Measurements from ENCODE around the gene POU5F1. TPM values are rescaled to one million over a fixed set of nuclear protein-coding genes. Genes with fewer than 3 reads are reported as not detected.

The POU5F1 gene
- total RNA-seq, 1 experiment from 2014 or later = 5.7 TPM

- DNase-seq = no peak
- Histone ChIP-seq H3K4me3 (no peak overlapping the region), H3K4me1 (peaks cover 20% of the 10 kb centered on the region), H3K9me3 (replicated peaks) (no peaks in the 10 kb centered on the region), H3K36me3 (0 out of 2 replicates have a peak, but pooled peaks cover 6% of the 10 kb centered on the region), H3K27ac (no peak overlapping the region; the same call in 1 of the 2 replicates), H3K27me3 (no peaks in the 10 kb centered on the region)
Measured at GRCh38 chr6:31144970-31145340, 25.5 kb downstream of the POU5F1 start.

DNA sequence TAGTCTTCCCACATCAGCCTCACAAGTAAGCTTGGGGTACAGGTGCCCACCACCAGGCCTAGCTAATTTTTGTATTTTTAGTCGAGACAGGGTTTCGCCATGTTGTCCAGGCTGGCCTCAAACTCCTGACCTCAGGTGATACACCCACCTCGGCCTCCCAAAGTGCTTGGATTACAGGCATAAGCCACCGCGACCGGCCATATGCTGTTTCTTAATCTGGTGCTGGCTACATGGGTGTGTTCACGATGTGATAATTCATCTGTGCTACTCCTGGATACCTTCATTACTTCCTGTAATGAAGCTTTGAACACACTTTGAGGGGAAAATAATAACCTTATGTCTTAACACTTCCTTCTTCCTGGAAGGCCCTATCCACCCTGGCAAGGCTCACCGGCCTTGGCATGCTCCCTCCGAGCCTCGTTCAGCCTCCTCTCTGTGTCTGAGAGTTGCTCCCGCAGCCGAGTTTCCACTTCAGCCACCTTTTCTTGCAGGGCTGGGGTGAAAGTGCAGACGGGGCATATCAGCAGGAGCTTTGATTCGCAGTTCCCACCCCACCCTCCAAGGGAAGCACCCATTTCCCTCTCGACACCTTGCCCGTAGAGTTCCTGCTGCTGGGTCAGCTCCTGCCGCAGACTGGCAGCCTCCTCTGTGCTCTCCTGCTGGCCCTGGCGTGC is 26.0 kb downstream of the POU5F1 start:
- Histone ChIP-seq H3K36me3 (0 out of 2 replicates have a peak, but pooled peaks cover 6% of the 10 kb centered on the region), H3K27ac (peak overlapping the region; percentile 30; the same call in 1 of the 2 replicates), H3K27me3 (no peaks in the 10 kb centered on the region), H3K4me3 (no peak overlapping the region), H3K4me1 (peaks cover 20% of the 10 kb centered on the region), H3K9me3 (replicated peaks) (no peaks in the 10 kb centered on the region)
- no peak for DNase-seq

GRCh38 chr6:31143148-31143547 is 27.3 kb downstream of the POU5F1 start:
- Histone ChIP-seq H3K4me3 (no peak overlapping the region), H3K27ac (no peak overlapping the region; the same call in 1 of the 2 replicates), H3K9me3 (replicated peaks) (no peaks in the 10 kb centered on the region), H3K4me1 (peaks cover 20% of the 10 kb centered on the region), H3K27me3 (no peaks in the 10 kb centered on the region), H3K36me3 (0 out of 2 replicates have a peak, but pooled peaks cover 6% of the 10 kb centered on the region)
- no peak for DNase-seq

DNA sequence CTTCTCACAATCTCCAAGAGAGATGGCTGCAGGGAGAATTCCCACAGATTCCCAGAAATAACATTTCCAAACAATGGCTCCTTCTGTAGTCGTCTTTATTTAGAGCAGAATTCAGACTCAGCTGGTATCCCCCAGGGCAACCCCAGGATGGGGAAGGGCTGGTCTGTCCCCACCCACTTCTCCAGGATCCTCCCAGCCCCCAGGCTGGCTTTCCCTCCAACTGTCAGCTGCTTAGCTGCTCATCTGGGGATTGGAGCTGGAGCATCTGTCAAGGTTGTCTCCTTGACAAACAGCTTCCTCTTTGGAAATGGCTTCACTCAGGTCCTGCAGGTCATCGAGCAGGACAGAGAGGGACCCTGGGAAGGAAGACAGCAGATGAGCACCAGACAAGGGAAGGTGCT is 28.1 kb downstream of the POU5F1 start:
- peaks cover 23% of the 10 kb centered on the region for H3K4me1 ChIP-seq
- 0 out of 2 replicates have a peak, but pooled peaks cover 6% of the 10 kb centered on the region for H3K36me3 ChIP-seq
- H3K4me3 ChIP-seq = no peak overlapping the region
- H3K27me3 ChIP-seq = no peaks in the 10 kb centered on the region
- H3K9me3 ChIP-seq (replicated peaks) = no peaks in the 10 kb centered on the region
- peak overlapping the region; percentile 61 for H3K27ac ChIP-seq
- peak; percentile 89 to 92 for DNase-seq

DNA sequence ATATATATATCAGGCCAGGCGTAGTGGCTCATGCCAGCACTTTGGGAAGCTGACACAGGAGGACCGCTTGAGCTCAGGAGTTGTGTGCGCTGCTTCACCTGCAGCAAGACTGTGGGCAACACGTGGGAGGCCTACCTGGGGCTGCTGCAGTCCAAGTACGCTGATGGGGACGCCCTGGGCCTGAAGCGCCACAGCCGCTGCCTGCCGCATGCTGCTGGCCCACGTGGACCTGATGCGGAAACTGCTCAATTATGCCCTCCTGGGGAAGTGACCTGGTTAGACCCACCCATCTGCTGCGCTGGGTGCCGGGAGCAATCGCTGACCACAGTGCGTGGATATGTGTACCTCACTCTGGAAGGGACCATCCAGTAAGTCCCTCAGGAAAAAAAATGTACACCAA is 29.8 kb downstream of the POU5F1 start:
- 0 out of 2 replicates have a peak, but pooled peaks cover 6% of the 10 kb centered on the region for H3K36me3 ChIP-seq
- no peak for DNase-seq
- H3K4me1 ChIP-seq = peaks cover 23% of the 10 kb centered on the region
- H3K4me3 ChIP-seq = no peak overlapping the region
- H3K9me3 ChIP-seq (replicated peaks) = no peaks in the 10 kb centered on the region
- H3K27me3 ChIP-seq = no peaks in the 10 kb centered on the region
- no peak overlapping the region for H3K27ac ChIP-seq

GRCh38 chr6:31139599-31139998 is 30.9 kb downstream of the POU5F1 start:
- Histone ChIP-seq H3K27ac (no peak overlapping the region), H3K4me3 (no peak overlapping the region), H3K9me3 (replicated peaks) (no peaks in the 10 kb centered on the region), H3K4me1 (peaks cover 22% of the 10 kb centered on the region), H3K27me3 (no peaks in the 10 kb centered on the region), H3K36me3 (0 out of 2 replicates have a peak, but pooled peaks cover 6% of the 10 kb centered on the region)
- no peak for DNase-seq

DNA sequence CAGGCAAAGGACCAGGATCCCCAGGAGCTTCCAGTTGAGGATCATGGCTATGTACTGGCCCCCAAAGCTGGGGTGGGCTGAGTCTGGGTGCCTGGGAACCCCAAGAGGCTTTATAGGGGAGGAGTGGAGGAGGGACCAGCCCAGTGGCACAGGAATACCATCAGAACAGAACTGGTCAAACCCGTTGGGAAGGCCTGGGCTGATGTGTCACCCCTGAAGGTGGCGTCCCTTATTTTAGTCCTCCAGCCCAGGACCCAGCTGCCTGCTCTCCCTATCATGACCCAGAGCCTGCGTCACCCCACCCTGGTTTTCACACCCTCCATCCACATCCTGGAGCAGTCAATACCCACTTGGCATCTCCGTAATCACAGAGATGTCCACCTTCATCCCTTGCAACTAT is 31.5 kb downstream of the POU5F1 start, which contains the start of gene PSORS1C2:
Gene PSORS1C2 (minus strand): TSS at position 85 of the 400 bp plus-strand sequence. CDS start 40 bp downstream, at position 45.
- H3K27me3 ChIP-seq = no peaks in the 10 kb centered on the region
- H3K27ac ChIP-seq = no peak within 1 kb of the TSS
- H3K4me3 ChIP-seq = no peak within 1 kb of the TSS
- H3K4me1 ChIP-seq = peaks cover 18% of the 10 kb centered on the region
- H3K9me3 ChIP-seq (replicated peaks) = no peaks in the 10 kb centered on the region
- no peak for DNase-seq
- H3K36me3 ChIP-seq = no peaks in the 10 kb centered on the region

DNA sequence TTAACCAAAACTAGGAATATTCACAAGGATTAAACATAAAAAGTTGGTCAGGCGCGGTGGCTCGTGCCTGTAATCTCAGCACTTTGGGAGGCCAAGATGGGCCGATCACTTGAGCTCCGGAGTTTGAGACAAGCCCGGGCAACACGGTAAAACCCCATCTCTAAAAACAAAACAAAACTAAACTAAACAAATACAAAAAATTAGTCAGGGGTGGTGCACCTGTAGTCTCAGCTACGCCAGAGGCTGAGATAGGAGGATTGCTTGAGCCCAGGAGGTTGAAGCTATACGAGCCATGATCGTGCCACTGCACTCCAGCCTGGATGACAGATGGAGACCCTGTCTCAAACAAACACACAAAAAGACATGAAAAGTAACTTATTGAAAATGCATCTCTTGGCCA is 34.8 kb downstream of the POU5F1 start:
- Histone ChIP-seq H3K4me3 (no peak overlapping the region), H3K27me3 (no peaks in the 10 kb centered on the region), H3K27ac (no peak overlapping the region), H3K4me1 (peaks cover 3% of the 10 kb centered on the region; the same call in 1 of the 2 replicates), H3K36me3 (no peaks in the 10 kb centered on the region), H3K9me3 (replicated peaks) (no peaks in the 10 kb centered on the region)
- no peak for DNase-seq

DNA sequence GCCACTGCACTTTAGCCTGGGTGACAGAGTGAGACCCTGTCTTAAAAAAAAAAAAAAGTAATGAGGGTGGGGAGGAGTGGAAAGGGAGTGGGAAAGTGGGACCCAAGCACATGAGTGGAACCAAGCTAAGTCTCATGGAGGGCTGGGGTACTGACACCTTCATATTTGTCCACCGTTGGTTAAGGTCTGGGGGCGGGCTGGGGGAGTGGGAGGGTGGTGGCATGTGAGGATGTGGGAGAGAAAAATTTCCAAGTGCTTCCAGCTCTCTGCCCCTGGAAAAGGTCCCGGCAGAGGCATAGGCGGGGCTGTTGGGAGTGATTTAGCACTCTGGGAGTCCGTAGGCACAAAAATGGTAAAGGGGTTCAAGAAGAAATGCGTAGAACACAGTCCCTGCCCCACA is 37.7 kb downstream of the POU5F1 start:
- Histone ChIP-seq H3K4me1 (peaks cover 2% of the 10 kb centered on the region; the same call in 1 of the 2 replicates), H3K36me3 (no peaks in the 10 kb centered on the region), H3K9me3 (replicated peaks) (no peaks in the 10 kb centered on the region), H3K27me3 (no peaks in the 10 kb centered on the region), H3K27ac (no peak overlapping the region), H3K4me3 (no peak overlapping the region)
- no peak for DNase-seq

GRCh38 chr6:31131595-31131994 is 38.9 kb downstream of the POU5F1 start:
- H3K4me3 ChIP-seq = no peak overlapping the region
- no peaks in the 10 kb centered on the region for H3K27me3 ChIP-seq
- no peaks in the 10 kb centered on the region for H3K9me3 ChIP-seq (replicated peaks)
- no peak overlapping the region for H3K27ac ChIP-seq
- peaks cover 5% of the 10 kb centered on the region for H3K4me1 ChIP-seq
- DNase-seq = no peak
- H3K36me3 ChIP-seq = no peaks in the 10 kb centered on the region

DNA sequence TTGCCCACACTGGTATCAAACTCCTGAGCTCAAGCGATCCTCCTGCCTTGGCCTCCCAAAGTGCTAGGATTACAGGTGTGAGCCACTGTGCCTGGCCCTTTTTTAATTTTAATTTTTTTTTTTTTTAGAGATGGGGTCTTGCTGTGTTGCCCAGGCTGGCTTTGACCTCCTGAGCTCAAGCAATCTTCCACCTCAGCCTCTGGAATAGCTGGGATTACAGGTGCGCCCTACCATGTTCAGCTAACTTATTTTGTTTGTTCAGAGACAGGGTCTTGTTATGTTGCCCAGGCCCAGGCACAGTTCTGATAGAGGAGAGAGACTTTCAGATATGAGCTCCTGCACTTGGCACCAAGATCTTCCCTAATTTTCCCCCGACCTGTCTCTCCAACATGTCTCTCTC is 39.7 kb downstream of the POU5F1 start:
- H3K27me3 ChIP-seq = no peaks in the 10 kb centered on the region

DNA sequence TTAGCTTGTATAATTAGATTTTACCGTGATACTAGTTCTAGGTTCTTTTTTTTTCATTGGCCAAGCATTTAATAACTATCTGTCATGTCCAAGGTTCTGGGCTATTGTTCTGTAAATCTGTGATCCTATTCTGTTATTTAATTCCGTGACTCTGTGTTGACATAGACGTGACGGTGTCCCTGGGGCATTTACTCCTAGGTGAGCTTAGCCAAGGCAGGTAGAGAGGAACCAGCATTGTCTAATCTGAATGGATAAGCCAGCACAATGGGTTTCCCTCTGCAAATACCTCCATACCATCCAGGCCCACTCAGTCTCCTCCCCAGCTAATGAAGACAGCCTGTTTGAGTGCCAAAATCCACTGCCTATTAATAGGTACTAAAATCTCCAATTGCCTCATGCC is 41.4 kb downstream of the POU5F1 start:
- Histone ChIP-seq H3K4me3 (no peak overlapping the region), H3K36me3 (no peaks in the 10 kb centered on the region), H3K4me1 (peaks cover 23% of the 10 kb centered on the region)

More for the DNA sequence above, 39.7 kb downstream of the POU5F1 start:
- H3K27ac ChIP-seq = no peak overlapping the region
- no peak overlapping the region for H3K4me3 ChIP-seq
- peaks cover 13% of the 10 kb centered on the region for H3K4me1 ChIP-seq
- no peak for DNase-seq
- H3K9me3 ChIP-seq (replicated peaks) = no peaks in the 10 kb centered on the region
- H3K36me3 ChIP-seq = no peaks in the 10 kb centered on the region

DNA sequence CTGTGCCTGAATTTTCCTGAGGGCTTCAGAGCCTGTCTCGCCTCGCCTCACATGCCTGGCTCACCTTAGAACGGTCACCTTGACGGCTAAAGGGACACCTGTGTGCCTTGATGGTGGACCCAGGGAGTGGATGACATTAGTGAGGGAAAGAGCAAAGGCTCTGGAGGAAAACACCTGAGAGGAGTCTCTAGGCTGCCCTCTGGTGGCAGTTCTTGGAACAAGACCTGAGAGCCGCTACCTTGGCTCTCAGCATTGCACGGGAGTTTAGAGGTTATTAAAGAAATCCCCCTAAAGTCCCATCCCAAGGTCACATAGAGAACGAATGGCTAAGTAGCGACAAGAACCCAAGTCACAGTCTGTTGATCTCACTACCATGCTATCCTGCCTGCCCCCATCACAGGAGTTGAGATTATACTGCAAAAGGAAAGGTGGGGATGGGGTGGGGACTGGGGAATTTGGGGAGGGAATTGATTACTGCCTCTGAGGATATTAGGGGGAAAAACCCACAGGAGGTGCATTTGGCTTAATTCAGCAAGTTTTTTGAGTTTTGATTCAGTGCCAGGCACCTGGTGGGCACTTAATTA is 42.3 kb downstream of the POU5F1 start:
- Histone ChIP-seq H3K9me3 (replicated peaks) (no peaks in the 10 kb centered on the region), H3K4me3 (no peak overlapping the region), H3K27ac (no peak overlapping the region), H3K4me1 (peaks cover 26% of the 10 kb centered on the region), H3K27me3 (no peaks in the 10 kb centered on the region), H3K36me3 (no peaks in the 10 kb centered on the region)
- peak; percentile 54 to 77 for DNase-seq

More for the DNA sequence above, 41.4 kb downstream of the POU5F1 start:
- Histone ChIP-seq H3K27ac (no peak overlapping the region), H3K9me3 (replicated peaks) (no peaks in the 10 kb centered on the region), H3K27me3 (no peaks in the 10 kb centered on the region)
- no peak for DNase-seq

GRCh38 chr6:31126396-31127175 is 43.9 kb downstream of the POU5F1 start:
- peaks cover 37% of the 10 kb centered on the region for H3K4me1 ChIP-seq
- H3K9me3 ChIP-seq (replicated peaks) = no peaks in the 10 kb centered on the region
- peak; percentile 51 to 67 for DNase-seq
- H3K27me3 ChIP-seq = no peaks in the 10 kb centered on the region
- no peaks in the 10 kb centered on the region for H3K36me3 ChIP-seq
- peak overlapping the region; percentile 18 for H3K27ac ChIP-seq
- no peak overlapping the region for H3K4me3 ChIP-seq
